ENCODE data around the gene TAF11L12. TPM values are rescaled to one million over a fixed set of nuclear protein-coding genes. Genes with fewer than 3 reads are reported as not detected.
"Not testable (repeated sequence)": the region's sequence is repeated elsewhere in the genome, so short reads cannot be mapped to it uniquely, and the experiment has no call there.

Gene TAF11L12
- total RNA-seq, 5 donors from 2014 or later (not counting 1 experiment from before 2014, with no cell fraction given), result not detected

GRCh38 chr5:17607461-17607860, 2.7 kb upstream of the TAF11L12 start:
- whole genome bisulfite sequencing (ENCODE audit: insufficient coverage), result no CpG with 5 or more reads among the region's 4 CpGs
- H3K36me3 Mint-ChIP-seq; H3K4me1 ChIP-seq (ENCODE audit: control insufficient read depth in 1 of 2, extremely low read depth in 1 of 2, insufficient read depth in 2 of 2, low read length in 2 of 2); H3K27ac Mint-ChIP-seq; H3K4me3 ChIP-seq (ENCODE audit: control insufficient read depth in 1 of 2, extremely low read depth in 1 of 2, low read length in 1 of 2); H3K27me3 Mint-ChIP-seq; CTCF ChIA-PET; ATAC-seq (replicated peaks in 1 of 4); H3K27ac ChIP-seq (ENCODE audit: low read length); H3K27me3 ChIP-seq (replicated peaks in 1 of 2; ENCODE audit: control insufficient read depth in 2 of 2, extremely low read depth in 1 of 2, insufficient read depth in 2 of 2, low read length in 1 of 2); DNase-seq; H3K4me1 Mint-ChIP-seq; H3K36me3 ChIP-seq (ENCODE audit: control insufficient read depth in 2 of 2, extremely low read depth in 1 of 2, insufficient read depth in 1 of 2, low read length in 1 of 2); H3K4me3 Mint-ChIP-seq; H3K9me3 ChIP-seq: not testable (repeated sequence)
- POLR2A ChIA-PET, result interaction anchor here in 1 of 2 donors (0.7 kb wide), 1 partner anchor 133 kb away, joined by 3 read pairs; no protein-coding TSS in a partner anchor
- peaks cover 10 to 16% (median 13%) of the 10 kb centered on the region in 3 donors for H3K9me3 Mint-ChIP-seq

- DNase-seq (no peak), ATAC-seq (replicated peaks in 1 of 4) (no peak)
- Mint-ChIP-seq H3K4me3 (no peak overlapping the region), H3K27me3 (no peaks in the 10 kb centered on the region), H3K9me3 (peaks cover 0 to 12% (median 9%) of the 10 kb centered on the region in 3 donors), H3K36me3 (no peaks in the 10 kb centered on the region), H3K4me1 (no peaks in the 10 kb centered on the region), H3K27ac (no peak overlapping the region)
- no peaks in the 10 kb centered on the region for H3K4me1 ChIP-seq (ENCODE audit: control insufficient read depth in 1 of 2, extremely low read depth in 1 of 2, insufficient read depth in 2 of 2, low read length in 2 of 2)
- H3K4me3 ChIP-seq (ENCODE audit: control insufficient read depth in 1 of 2, extremely low read depth in 1 of 2, low read length in 1 of 2), result no peak overlapping the region
- no peaks in the 10 kb centered on the region for H3K27me3 ChIP-seq (replicated peaks in 1 of 2; ENCODE audit: control insufficient read depth in 2 of 2, extremely low read depth in 1 of 2, insufficient read depth in 2 of 2, low read length in 1 of 2)
- no peaks in the 10 kb centered on the region for H3K36me3 ChIP-seq (ENCODE audit: control insufficient read depth in 2 of 2, extremely low read depth in 1 of 2, insufficient read depth in 1 of 2, low read length in 1 of 2)
- no peaks in the 10 kb centered on the region for H3K9me3 ChIP-seq
- CTCF ChIA-PET, result no interaction called here
- 90% methylated on average over 13 of the region's 17 CpGs for WGBS (ENCODE audit: insufficient coverage)
- POLR2A ChIA-PET, result no interaction called here
- H3K27ac ChIP-seq (ENCODE audit: low read length), result no peak overlapping the region
Measured at GRCh38 chr5:17614872-17615605, 4.8 kb downstream of the TAF11L12 start.

DNA sequence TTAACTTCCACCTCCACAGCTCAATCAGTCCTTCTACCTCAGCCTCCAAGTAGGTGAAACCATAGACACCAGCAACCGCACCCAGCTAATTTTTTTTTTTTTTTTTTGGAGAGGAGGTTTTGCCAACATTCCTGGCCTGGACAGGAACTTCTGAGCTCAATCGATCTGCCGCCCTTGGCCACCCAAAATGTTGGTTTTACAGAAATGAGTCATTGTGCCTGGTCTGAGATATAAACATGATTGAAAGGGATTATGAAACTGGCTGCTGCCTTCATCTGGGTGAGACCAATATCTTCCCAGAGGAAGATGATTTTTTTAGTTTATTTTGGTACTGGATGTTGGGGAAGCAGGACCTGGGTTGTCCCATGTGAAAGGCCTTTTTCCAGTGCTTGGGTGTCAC, 9.2 kb downstream of the TAF11L12 start:
- no peak for DNase-seq
- Mint-ChIP-seq H3K27me3 (no peaks in the 10 kb centered on the region), H3K4me1 (no peaks in the 10 kb centered on the region), H3K27ac (no peak overlapping the region), H3K36me3 (no peaks in the 10 kb centered on the region), H3K4me3 (no peak overlapping the region), H3K9me3 (peaks cover 0 to 16% (median 12%) of the 10 kb centered on the region in 3 donors)
- H3K4me1 ChIP-seq (ENCODE audit: control insufficient read depth in 1 of 2, extremely low read depth in 1 of 2, insufficient read depth in 2 of 2, low read length in 2 of 2), result no peaks in the 10 kb centered on the region
- no peak for ATAC-seq (replicated peaks in 1 of 4)
- ChIA-PET POLR2A (no interaction called here), CTCF (interaction anchor here in 1 of 2 donors (0.6 kb wide), 1 partner anchor 19 kb away, joined by 3 read pairs; no protein-coding TSS in a partner anchor)
- no peak overlapping the region for H3K27ac ChIP-seq (ENCODE audit: low read length)
- H3K36me3 ChIP-seq (ENCODE audit: control insufficient read depth in 2 of 2, extremely low read depth in 1 of 2, insufficient read depth in 1 of 2, low read length in 1 of 2), result no peaks in the 10 kb centered on the region
- no peaks in the 10 kb centered on the region for H3K9me3 ChIP-seq
- H3K27me3 ChIP-seq (replicated peaks in 1 of 2; ENCODE audit: control insufficient read depth in 2 of 2, extremely low read depth in 1 of 2, insufficient read depth in 2 of 2, low read length in 1 of 2), result no peaks in the 10 kb centered on the region
- H3K4me3 ChIP-seq (ENCODE audit: control insufficient read depth in 1 of 2, extremely low read depth in 1 of 2, low read length in 1 of 2), result no peak overlapping the region
- WGBS (ENCODE audit: insufficient coverage), result 82% methylated on average over 2 of the region's 3 CpGs

- Histone ChIP-seq H3K27me3 (replicated peaks in 1 of 2; ENCODE audit: control insufficient read depth in 2 of 2, extremely low read depth in 1 of 2, insufficient read depth in 2 of 2, low read length in 1 of 2) (no peaks in the 10 kb centered on the region), H3K36me3 (ENCODE audit: control insufficient read depth in 2 of 2, extremely low read depth in 1 of 2, insufficient read depth in 1 of 2, low read length in 1 of 2) (no peaks in the 10 kb centered on the region), H3K9me3 (no peaks in the 10 kb centered on the region), H3K27ac (ENCODE audit: low read length) (no peak overlapping the region), H3K4me3 (ENCODE audit: control insufficient read depth in 1 of 2, extremely low read depth in 1 of 2, low read length in 1 of 2) (no peak overlapping the region), H3K4me1 (ENCODE audit: control insufficient read depth in 1 of 2, extremely low read depth in 1 of 2, insufficient read depth in 2 of 2, low read length in 2 of 2) (no peaks in the 10 kb centered on the region)
- DNase-seq (peak in 1 of 35 experiments; percentile 1), ATAC-seq (replicated peaks in 1 of 4) (no peak)
- Mint-ChIP-seq H3K4me3 (no peak overlapping the region), H3K27me3 (no peaks in the 10 kb centered on the region), H3K36me3 (no peaks in the 10 kb centered on the region), H3K27ac (no peak overlapping the region), H3K4me1 (no peaks in the 10 kb centered on the region), H3K9me3 (peaks cover 0 to 16% (median 10%) of the 10 kb centered on the region in 3 donors)
- POLR2A ChIA-PET, result no interaction called here
- CTCF ChIA-PET, result no interaction called here
- WGBS (ENCODE audit: insufficient coverage), result 89% methylated on average over 15 of the region's 17 CpGs
Measured at GRCh38 chr5:17620627-17621026, 10.4 kb downstream of the TAF11L12 start.

DNA sequence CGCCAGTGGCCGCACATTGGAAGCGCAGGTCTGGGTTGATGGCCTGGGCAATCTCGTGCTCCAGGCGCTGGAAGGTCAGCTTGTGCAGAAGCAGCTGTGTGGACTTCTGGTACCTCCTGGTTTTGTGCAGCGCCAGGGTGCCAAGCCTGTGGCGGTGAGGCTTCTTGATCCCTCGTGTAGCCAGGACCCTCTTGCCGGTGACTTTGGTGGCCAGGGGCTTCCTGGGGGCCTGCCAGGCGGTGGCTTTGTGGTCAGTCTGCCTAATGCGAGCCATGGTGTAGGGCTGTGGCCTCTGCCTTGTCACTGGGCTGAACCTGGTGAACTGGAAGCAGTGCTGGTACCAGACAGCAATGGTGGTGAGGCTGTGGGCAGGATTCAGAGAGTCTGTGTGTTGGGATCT, 15.5 kb downstream of the TAF11L12 start:
- no peaks in the 10 kb centered on the region for H3K36me3 Mint-ChIP-seq
- no peaks in the 10 kb centered on the region for H3K27me3 ChIP-seq (replicated peaks in 1 of 2; ENCODE audit: control insufficient read depth in 2 of 2, extremely low read depth in 1 of 2, insufficient read depth in 2 of 2, low read length in 1 of 2)
- no peak for DNase-seq
- CTCF ChIA-PET, result no interaction called here
- POLR2A ChIA-PET, result no interaction called here
- no peaks in the 10 kb centered on the region for H3K27me3 Mint-ChIP-seq
- ATAC-seq (replicated peaks in 1 of 4), result no peak
- H3K4me3 Mint-ChIP-seq, result no peak overlapping the region
- no peak overlapping the region for H3K27ac Mint-ChIP-seq
- H3K4me3 ChIP-seq (ENCODE audit: control insufficient read depth in 1 of 2, extremely low read depth in 1 of 2, low read length in 1 of 2), result no peak overlapping the region
- no peak overlapping the region for H3K27ac ChIP-seq (ENCODE audit: low read length)
- H3K4me1 ChIP-seq (ENCODE audit: control insufficient read depth in 1 of 2, extremely low read depth in 1 of 2, insufficient read depth in 2 of 2, low read length in 2 of 2), result no peaks in the 10 kb centered on the region
- no peaks in the 10 kb centered on the region for H3K36me3 ChIP-seq (ENCODE audit: control insufficient read depth in 2 of 2, extremely low read depth in 1 of 2, insufficient read depth in 1 of 2, low read length in 1 of 2)
- 87% methylated on average over 11 of the region's 11 CpGs for WGBS (ENCODE audit: insufficient coverage)
- peaks cover 5 to 12% (median 6%) of the 10 kb centered on the region in 3 donors for H3K9me3 Mint-ChIP-seq
- no peaks in the 10 kb centered on the region for H3K4me1 Mint-ChIP-seq
- H3K9me3 ChIP-seq, result no peaks in the 10 kb centered on the region

- CTCF ChIA-PET, POLR2A ChIA-PET: not testable (repeated sequence)
Measured at GRCh38 chr5:17631788-17632187, 21.6 kb downstream of the TAF11L12 start, which contains the start of gene TAF11L13. TSS of gene TAF11L13 (plus strand) at chr5:17632088.

More at GRCh38 chr5:17631788-17632187, 21.6 kb downstream of the TAF11L12 start, which contains the start of gene TAF11L13:
- H3K4me3 Mint-ChIP-seq; H3K36me3 Mint-ChIP-seq; H3K9me3 ChIP-seq; H3K4me1 Mint-ChIP-seq; H3K27me3 ChIP-seq (replicated peaks in 1 of 2; ENCODE audit: control insufficient read depth in 2 of 2, extremely low read depth in 1 of 2, insufficient read depth in 2 of 2, low read length in 1 of 2); H3K27ac Mint-ChIP-seq; H3K27me3 Mint-ChIP-seq; DNase-seq; H3K4me3 ChIP-seq (ENCODE audit: control insufficient read depth in 1 of 2, extremely low read depth in 1 of 2, low read length in 1 of 2); ATAC-seq (replicated peaks in 1 of 4); H3K4me1 ChIP-seq (ENCODE audit: control insufficient read depth in 1 of 2, extremely low read depth in 1 of 2, insufficient read depth in 2 of 2, low read length in 2 of 2); H3K27ac ChIP-seq (ENCODE audit: low read length); H3K36me3 ChIP-seq (ENCODE audit: control insufficient read depth in 2 of 2, extremely low read depth in 1 of 2, insufficient read depth in 1 of 2, low read length in 1 of 2): not testable (repeated sequence)
- H3K9me3 Mint-ChIP-seq, result peaks cover 12 to 17% (median 12%) of the 10 kb centered on the region in 3 donors
- no CpG with 5 or more reads among the region's 12 CpGs for WGBS (ENCODE audit: insufficient coverage)
